Tibial nerve (tissue), 4 donors: ENCODE results near the gene RIPOR3. TPM values are rescaled to one million over a fixed set of nuclear protein-coding genes. Genes with fewer than 3 reads are reported as not detected.

Experiments used
- DNase-seq, 2 donors: peaks; one replicate each; pipeline ENCODE4 v3.0.0-alpha.2; 2019; ENCODE audit warnings: low spot score in 2 of 2
- H3K27ac ChIP-seq, 4 donors: fragments of 200-600 bp; sonication (generic) in 3 of 4; one replicate each; pipeline ENCODE4 v1.5.1; 2017 to 2019; ENCODE audit warnings: mild to moderate bottlenecking in 1 of 4
- H3K27me3 ChIP-seq, 2 donors: fragments of 200-600 bp; sonication (generic) in 1 of 2; one replicate each; pipeline versions ENCODE4 v1.5.1 to v1.6.0; 2017 to 2019
- H3K36me3 ChIP-seq, 3 donors: fragments of 200-600 bp; sonication (generic); one replicate each; pipeline ENCODE4 v1.5.1; 2018 to 2019
- H3K4me1 ChIP-seq, 4 donors: fragments of 200-600 bp; sonication (generic) in 3 of 4; one replicate each; pipeline ENCODE4 v1.5.1; 2017 to 2019
- H3K4me3 ChIP-seq, 4 donors: fragments of 200-600 bp; sonication (generic) in 3 of 4; one replicate each; pipeline ENCODE4 v1.5.1; 2017 to 2019; ENCODE audit warnings: mild to moderate bottlenecking in 1 of 4, moderate library complexity in 1 of 4
- H3K9me3 ChIP-seq, 4 donors: fragments of 200-600 bp; sonication (generic) in 3 of 4; one replicate each; pipeline ENCODE4 v1.5.1; 2017 to 2019
- EP300 ChIP-seq, 2 donors: sonication (generic); formaldehyde crosslinking; IDR thresholded peaks; one replicate each; pipeline ENCODE4 v1.6.1; 2017; ENCODE audit warnings: antibody characterized with exemption in 2 of 2, mild to moderate bottlenecking in 1 of 2
- POLR2A ChIP-seq, 2 donors: fragments of 450-650 bp; IDR thresholded peaks; one replicate each; pipeline ENCODE4 v1.6.1; 2017; ENCODE audit warnings: antibody characterized with exemption in 2 of 2, mild to moderate bottlenecking in 2 of 2, moderate library complexity in 2 of 2
- WGBS, 2 donors: methylation state at CpG; one replicate each; pipeline ENCODE4 v1.1.5; 2018; 5-methylcytosine and 5-hydroxymethylcytosine counted together
- total RNA-seq, 4 donors: library from RNA; depleted of rRNA; stranded (reverse); fragments of >200 nt; gene quantifications; one replicate each; pipeline ENCODE4 v1.1.0, GENCODE V29; 2016
- TF ChIP-seq, protein P1 (sequence below), 5 experiments: fragments of 200-600 bp in 3 of 5; fragments of 450-650 bp in 2 of 5; sonication (generic) in 3 of 5; IDR thresholded peaks; one replicate each; pipeline ENCODE4 v1.5.1; 2016 to 2019; ENCODE audit warnings: antibody characterized with exemption in 5 of 5, mild to moderate bottlenecking in 3 of 5, moderate library complexity in 2 of 5

RIPOR3 gene
- total RNA-seq, 4 donors from 2014 or later: 24.5 to 73.0 (median 35.5) TPM

DNA sequence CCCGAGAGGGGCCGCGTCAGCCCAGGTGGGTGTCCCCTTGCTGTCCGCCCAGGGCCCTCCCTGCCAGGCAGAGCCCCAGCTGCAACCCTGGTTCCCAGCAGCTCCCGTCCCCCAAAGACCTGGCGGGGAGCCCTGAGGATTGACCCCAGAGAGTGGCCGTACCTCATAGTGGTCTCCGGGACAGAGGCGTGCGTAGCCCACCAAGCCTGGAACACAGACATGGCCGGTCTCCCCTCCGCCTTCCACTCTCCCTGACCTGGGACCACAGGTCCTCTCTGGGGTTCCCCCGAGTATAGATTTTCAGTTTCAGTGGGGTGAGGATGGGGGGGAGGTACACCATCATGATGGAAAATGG, 82.6 kb downstream of the RIPOR3 start:
- Histone ChIP-seq H3K27me3 (no peaks in the 10 kb centered on the region), H3K4me1 (no peaks in the 10 kb centered on the region), H3K36me3 (peaks cover 0 to 7% (median 0%) of the 10 kb centered on the region in 3 donors), H3K4me3 (no peak overlapping the region), H3K9me3 (no peaks in the 10 kb centered on the region), H3K27ac (no peak overlapping the region)
- TF ChIP-seq EP300 (IDR thresholded peaks at IDR 0.05): no peak
- TF ChIP-seq, protein P1, sequence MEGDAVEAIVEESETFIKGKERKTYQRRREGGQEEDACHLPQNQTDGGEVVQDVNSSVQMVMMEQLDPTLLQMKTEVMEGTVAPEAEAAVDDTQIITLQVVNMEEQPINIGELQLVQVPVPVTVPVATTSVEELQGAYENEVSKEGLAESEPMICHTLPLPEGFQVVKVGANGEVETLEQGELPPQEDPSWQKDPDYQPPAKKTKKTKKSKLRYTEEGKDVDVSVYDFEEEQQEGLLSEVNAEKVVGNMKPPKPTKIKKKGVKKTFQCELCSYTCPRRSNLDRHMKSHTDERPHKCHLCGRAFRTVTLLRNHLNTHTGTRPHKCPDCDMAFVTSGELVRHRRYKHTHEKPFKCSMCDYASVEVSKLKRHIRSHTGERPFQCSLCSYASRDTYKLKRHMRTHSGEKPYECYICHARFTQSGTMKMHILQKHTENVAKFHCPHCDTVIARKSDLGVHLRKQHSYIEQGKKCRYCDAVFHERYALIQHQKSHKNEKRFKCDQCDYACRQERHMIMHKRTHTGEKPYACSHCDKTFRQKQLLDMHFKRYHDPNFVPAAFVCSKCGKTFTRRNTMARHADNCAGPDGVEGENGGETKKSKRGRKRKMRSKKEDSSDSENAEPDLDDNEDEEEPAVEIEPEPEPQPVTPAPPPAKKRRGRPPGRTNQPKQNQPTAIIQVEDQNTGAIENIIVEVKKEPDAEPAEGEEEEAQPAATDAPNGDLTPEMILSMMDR (IDR thresholded peaks at IDR 0.05): no peak
- TF ChIP-seq POLR2A (IDR thresholded peaks at IDR 0.05): no peak
- DNase-seq: no peak
- WGBS, 2 donors: 93 to 94% methylated on average over 5 to 13 of the region's 13 CpGs

- Histone ChIP-seq H3K27me3 (no peaks in the 10 kb centered on the region), H3K4me3 (no peak overlapping the region), H3K27ac (no peak overlapping the region), H3K9me3 (no peaks in the 10 kb centered on the region), H3K36me3 (peaks cover 0 to 12% (median 0%) of the 10 kb centered on the region in 3 donors), H3K4me1 (no peaks in the 10 kb centered on the region)
- TF ChIP-seq, protein P1 (IDR thresholded peaks at IDR 0.05): no peak
- TF ChIP-seq EP300 (IDR thresholded peaks at IDR 0.05) (no peak), POLR2A (IDR thresholded peaks at IDR 0.05) (no peak)
- no peak for DNase-seq
- 90% methylated on average over 28 to 32 of the region's 32 CpGs for WGBS, 2 donors
These were observed 83.2 kb downstream of the RIPOR3 start for GRCh38 chr20:50607850-50608749.

- TF ChIP-seq POLR2A (IDR thresholded peaks at IDR 0.05) (no peak), EP300 (IDR thresholded peaks at IDR 0.05) (no peak)
- TF ChIP-seq, protein P1 (IDR thresholded peaks at IDR 0.05): no peak
- no peak overlapping the region for H3K4me3 ChIP-seq
- DNase-seq: no peak
- no peak overlapping the region for H3K27ac ChIP-seq
- no peaks in the 10 kb centered on the region for H3K9me3 ChIP-seq
- 84 to 88% methylated on average over 6 to 8 of the region's 9 CpGs for WGBS, 2 donors
- H3K27me3 ChIP-seq: no peaks in the 10 kb centered on the region
- no peaks in the 10 kb centered on the region for H3K4me1 ChIP-seq
- peaks cover 0 to 12% (median 0%) of the 10 kb centered on the region in 3 donors for H3K36me3 ChIP-seq
These were observed 83.9 kb downstream of the RIPOR3 start for GRCh38 chr20:50607436-50607835.

GRCh38 chr20:50605136-50605535, 86.2 kb downstream of the RIPOR3 start:
- Histone ChIP-seq H3K9me3 (no peaks in the 10 kb centered on the region), H3K36me3 (peaks cover 0 to 18% (median 0%) of the 10 kb centered on the region in 3 donors), H3K27ac (no peak overlapping the region), H3K27me3 (peaks cover 0 to 6% of the 10 kb centered on the region in 2 donors), H3K4me1 (peaks cover 0 to 7% (median 0%) of the 10 kb centered on the region in 4 donors), H3K4me3 (no peak overlapping the region)
- DNase-seq: no peak
- TF ChIP-seq POLR2A (IDR thresholded peaks at IDR 0.05) (no peak), EP300 (IDR thresholded peaks at IDR 0.05) (no peak)
- TF ChIP-seq, protein P1 (IDR thresholded peaks at IDR 0.05): no peak
- 89 to 96% methylated on average over 5 of the region's 5 CpGs for WGBS, 2 donors

DNA sequence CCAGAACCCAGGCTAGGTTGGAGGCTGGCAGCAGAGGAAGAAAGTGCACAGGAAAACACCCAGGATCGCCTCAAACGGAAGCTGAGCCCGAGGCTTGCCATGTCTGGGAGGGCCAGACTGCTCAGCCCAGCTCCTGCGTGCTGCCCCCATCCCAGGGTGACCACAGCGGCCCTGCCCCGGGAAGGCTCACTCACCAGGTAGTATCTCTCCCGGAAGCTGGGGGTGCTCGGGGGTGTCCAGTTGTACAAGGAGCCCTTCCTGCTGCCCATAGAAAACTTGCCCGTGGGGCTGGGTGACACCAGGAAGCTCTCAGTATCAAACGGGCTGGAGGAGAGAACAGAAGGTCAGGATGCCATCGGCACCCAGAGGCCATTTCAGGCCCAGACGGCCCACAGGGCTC, 86.9 kb downstream of the RIPOR3 start:
- Histone ChIP-seq H3K27ac (no peak overlapping the region), H3K27me3 (peaks cover 0 to 6% of the 10 kb centered on the region in 2 donors), H3K4me1 (peaks cover 0 to 7% (median 0%) of the 10 kb centered on the region in 4 donors), H3K4me3 (no peak overlapping the region), H3K9me3 (no peaks in the 10 kb centered on the region), H3K36me3 (peaks cover 0 to 18% (median 0%) of the 10 kb centered on the region in 3 donors)
- TF ChIP-seq POLR2A (IDR thresholded peaks at IDR 0.05) (no peak), EP300 (IDR thresholded peaks at IDR 0.05) (no peak)
- TF ChIP-seq, protein P1 (IDR thresholded peaks at IDR 0.05): no peak
- WGBS, 2 donors: 85 to 91% methylated on average over 11 to 12 of the region's 12 CpGs
- no peak for DNase-seq
